Measurements from ENCODE around the gene MAN1C1. TPM values are rescaled to one million over a fixed set of nuclear protein-coding genes. Genes with fewer than 3 reads are reported as not detected.
"Not testable (repeated sequence)": the region's sequence is repeated elsewhere in the genome, so short reads cannot be mapped to it uniquely, and the experiment has no call there.

Gene MAN1C1
- total RNA-seq, 2 donors from 2014 or later = 1.7 to 6.0 TPM

DNA sequence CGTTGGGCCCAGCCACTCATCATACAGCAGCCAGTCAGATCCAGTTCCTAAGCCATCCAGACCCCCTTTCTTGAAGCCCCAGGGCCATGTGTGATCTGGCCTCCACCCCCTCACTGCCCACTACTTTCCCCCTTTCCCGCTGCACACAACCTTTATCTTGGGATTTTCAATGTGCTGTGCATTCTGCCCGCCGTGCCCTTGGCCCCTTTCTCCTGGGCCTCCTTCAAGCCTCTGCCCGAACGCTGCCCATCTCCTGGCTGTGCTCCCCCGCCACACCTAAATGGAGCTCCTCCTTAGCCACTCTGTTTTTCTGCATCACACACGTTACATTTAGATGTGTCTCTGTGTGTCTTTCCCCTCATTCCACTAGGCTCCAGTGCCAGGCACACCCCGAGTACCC lies 116.7 kb downstream of the MAN1C1 start:
- intact Hi-C loops (cut with DNase I, micrococcal nuclease) = no loop called here
- DNase-seq (no peak), ATAC-seq (no peak)

DNA sequence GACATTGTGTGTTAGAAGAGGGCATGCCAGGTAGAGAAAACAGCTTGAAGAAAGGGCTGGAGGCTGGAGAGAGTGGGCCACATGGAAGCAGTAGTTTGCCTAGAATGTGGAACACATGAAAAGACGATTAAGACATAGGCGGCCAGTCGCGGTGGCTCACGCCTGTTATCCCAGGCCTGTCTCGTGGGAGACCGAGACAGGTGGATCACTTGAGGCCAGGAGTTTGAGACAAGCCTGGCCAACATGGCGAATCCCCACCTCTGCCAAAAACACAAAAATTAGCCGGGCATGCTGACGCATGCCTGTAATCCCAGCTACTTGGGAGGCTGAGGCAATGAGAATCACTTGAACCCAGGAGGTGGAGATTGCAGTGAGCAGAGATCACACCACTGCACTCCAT lies 118.4 kb downstream of the MAN1C1 start:
- ATAC-seq; intact Hi-C loops (cut with DNase I, micrococcal nuclease); DNase-seq: not testable (repeated sequence)

- ATAC-seq (no peak), DNase-seq (no peak)
- intact Hi-C loops (cut with DNase I, micrococcal nuclease) = no loop called here
Observed at GRCh38 chr1:25735956-25736529, 119.5 kb downstream of the MAN1C1 start.

DNA sequence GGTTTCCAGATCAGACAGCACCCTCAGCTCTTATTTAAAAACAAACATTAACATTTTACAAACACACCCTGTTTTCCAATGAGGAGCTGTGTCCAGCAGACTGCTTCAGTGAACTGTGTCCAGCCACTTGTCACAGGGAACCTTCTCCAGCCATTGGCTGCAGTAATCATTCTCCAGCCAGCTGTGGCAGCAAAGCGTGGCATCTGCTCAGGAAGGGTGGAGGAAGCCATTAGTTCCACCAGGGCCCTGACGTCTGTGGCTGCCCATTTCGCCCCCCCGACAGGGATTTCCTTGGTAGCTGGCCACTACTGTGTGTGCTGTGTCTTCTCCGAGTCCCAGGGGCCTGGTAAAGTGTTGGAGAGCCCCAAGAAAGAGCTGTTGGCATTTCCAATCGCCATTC lies 120.5 kb downstream of the MAN1C1 start:
- no peak for ATAC-seq
- no peak for DNase-seq
- intact Hi-C loops (cut with DNase I, micrococcal nuclease) = no loop called here

GRCh38 chr1:25738499-25738898 lies 121.9 kb downstream of the MAN1C1 start:
- ATAC-seq (no peak), DNase-seq (no peak)
- intact Hi-C loops (cut with DNase I, micrococcal nuclease) = no loop called here

- intact Hi-C loops (cut with DNase I, micrococcal nuclease) = no loop called here
- DNase-seq = no peak
- no peak for ATAC-seq
Observed at GRCh38 chr1:25739341-25739740, 122.8 kb downstream of the MAN1C1 start.

DNA sequence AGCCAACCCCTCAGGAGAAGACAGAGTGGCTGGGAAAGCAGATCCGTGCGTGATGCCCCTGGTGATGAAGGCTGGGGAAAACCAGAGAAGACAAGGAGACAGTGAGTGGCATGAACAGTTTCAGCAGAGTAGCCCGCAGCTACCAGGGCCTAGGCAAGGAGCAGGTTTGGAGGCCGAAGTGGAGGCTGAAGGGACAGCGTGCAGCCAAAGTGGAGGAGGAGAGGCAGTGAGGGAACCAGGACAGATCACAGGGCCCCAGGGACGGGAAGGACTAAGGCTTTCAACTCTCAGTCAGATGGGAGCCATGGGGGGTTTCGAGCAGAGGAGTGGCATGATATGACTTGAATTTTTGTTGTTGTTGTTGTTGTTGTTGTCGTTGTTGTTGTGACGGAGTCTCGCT lies 123.5 kb downstream of the MAN1C1 start:
- DNase-seq (no peak), ATAC-seq (no peak)
- intact Hi-C loops (cut with DNase I, micrococcal nuclease) = loop anchor here in 1 of 2 donors (5.0 kb wide), 1 partner anchor 128 kb away; no protein-coding TSS in a partner anchor

GRCh38 chr1:25742316-25742715 lies 125.7 kb downstream of the MAN1C1 start:
- intact Hi-C loops (cut with DNase I, micrococcal nuclease) = loop anchor here in 1 of 2 donors (5.0 kb wide), 1 partner anchor 130 kb away; no protein-coding TSS in a partner anchor
- ATAC-seq (no peak), DNase-seq (no peak)

DNA sequence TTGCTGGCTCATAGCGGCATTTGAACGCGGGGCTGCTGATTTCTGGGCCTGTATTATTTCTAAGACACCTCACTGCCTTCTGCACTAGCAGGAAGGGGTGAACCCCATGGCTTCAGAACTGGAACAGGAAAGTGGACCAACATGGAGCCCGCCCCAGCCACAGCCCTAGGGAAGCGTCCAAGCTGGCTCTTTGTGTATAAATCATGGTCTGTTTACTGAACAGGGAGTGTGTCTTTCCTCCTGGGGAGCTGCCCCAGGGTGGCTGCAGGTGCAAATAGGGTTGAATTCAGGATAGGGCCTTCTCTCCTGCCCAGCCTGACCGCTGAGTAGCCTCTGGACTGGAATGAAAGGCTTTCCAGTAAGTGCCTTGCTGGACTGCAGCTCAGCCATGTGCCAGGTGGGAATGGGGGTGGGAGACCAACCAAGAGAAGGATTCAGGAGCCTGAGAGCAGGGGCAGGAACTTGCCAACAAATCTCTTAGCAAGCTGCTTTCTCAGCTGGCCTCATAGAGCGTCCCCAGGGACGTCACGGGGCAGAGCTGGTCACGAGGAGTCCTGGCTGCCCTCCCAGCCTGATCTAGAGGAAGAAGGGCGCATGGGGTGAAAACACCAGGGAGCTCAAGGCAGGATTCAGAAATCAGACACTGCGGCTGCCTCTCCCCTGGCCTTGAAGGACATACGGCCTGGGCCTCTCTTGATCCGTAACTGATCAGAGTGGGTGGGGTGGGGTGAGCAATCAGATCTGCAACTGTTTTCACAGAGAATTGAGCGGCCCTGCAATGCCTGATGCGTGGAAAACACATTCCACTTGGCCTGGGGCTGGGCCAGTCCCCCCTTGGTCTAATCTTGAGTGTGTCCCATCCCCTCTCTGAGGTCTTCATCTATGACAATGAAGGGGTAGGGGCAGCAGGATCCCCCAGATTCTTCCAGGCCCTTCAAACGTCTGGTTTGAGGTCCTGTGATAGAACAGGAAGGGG lies 126.9 kb downstream of the MAN1C1 start:
- DNase-seq (peak; percentile 70 to 86), ATAC-seq (peak; percentile 71)
- intact Hi-C loops (cut with DNase I, micrococcal nuclease) = loop anchor here in 1 of 2 donors (5.0 kb wide), 1 partner anchor 131 kb away; no protein-coding TSS in a partner anchor

- intact Hi-C loops (cut with DNase I, micrococcal nuclease) = loop anchor here in 1 of 2 donors (5.0 kb wide), 1 partner anchor 132 kb away; no protein-coding TSS in a partner anchor
- DNase-seq = peak; percentile 60 to 70
- peak; percentile 88 for ATAC-seq
Observed at GRCh38 chr1:25744140-25744581, 127.6 kb downstream of the MAN1C1 start.

DNA sequence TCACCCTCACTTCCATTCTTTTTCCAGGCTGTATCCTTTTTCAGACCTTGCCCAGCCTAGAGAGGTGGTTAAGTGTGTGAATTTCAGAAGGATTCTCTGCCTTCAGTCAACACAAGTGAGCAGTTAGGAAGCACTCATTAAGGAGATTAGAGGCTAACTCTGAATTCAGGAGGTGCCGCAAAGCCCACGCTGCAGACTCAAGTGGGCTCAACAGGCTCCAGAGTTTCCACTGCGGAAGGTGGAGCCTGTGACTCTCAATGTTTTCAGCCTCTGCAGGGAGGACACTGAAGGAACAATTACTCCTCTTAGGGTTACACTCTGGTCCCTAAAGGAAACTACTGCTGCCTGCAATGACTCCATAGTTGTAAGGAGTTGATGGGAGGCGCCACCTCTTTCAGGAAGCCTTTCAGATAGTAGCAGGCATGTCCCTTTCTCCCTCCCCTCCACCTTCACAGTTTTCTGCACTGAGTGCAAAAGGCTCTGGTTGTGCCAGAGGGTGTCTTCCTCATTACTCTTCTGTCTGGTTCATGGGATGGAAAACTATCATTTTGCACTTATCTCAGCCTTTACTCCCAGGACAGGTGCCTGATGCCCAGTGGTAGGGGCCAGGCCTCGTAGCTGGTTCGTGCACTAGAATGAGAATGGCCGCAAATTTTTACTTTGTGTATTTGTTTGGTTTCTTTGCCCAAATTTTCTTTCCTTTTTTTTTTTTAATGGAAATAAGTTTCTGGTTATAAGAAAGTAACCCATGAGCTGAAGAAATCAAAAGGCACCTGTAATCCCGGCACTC lies 128.2 kb downstream of the MAN1C1 start:
- DNase-seq (no peak), ATAC-seq (no peak)
- intact Hi-C loops (cut with DNase I, micrococcal nuclease) = loop anchor here in 1 of 2 donors (5.0 kb wide), 1 partner anchor 133 kb away; no protein-coding TSS in a partner anchor

DNA sequence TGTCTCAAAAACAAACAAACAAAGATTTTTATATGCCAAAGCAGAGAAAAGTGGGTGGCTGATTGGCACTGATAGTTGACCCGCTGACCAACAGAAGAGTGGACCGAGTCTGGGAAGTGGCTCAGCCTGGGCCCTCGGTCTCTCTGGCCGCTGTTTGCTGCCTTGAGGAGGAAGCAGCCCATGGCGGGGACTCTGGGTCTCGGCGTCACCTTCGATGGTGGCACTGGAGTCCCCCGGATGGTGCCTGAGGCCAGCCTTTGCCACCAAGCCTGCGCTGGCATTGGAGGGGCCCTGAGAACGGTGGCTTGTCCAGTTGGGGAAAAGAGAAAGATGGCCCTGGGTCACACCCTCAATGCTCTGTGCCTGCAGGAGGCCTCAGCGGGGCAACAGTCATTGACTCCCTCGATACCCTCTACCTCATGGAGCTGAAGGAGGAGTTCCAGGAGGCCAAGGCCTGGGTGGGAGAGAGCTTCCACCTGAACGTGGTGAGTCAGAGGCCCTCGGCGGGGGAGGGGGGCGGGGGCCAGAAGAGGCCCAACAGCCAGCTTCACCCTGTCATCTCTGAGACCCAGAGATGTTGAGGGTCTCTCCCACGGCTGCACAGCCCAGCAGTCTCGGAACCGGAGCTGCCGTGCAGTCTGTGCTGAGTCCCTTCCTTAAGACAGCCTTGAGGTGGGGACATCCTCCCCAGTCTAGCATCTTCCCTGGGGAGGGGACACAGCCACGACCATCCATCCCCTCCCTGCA lies 129.9 kb downstream of the MAN1C1 start:
- DNase-seq (no peak), ATAC-seq (no peak)
- intact Hi-C loops (cut with DNase I, micrococcal nuclease) = no loop called here

DNA sequence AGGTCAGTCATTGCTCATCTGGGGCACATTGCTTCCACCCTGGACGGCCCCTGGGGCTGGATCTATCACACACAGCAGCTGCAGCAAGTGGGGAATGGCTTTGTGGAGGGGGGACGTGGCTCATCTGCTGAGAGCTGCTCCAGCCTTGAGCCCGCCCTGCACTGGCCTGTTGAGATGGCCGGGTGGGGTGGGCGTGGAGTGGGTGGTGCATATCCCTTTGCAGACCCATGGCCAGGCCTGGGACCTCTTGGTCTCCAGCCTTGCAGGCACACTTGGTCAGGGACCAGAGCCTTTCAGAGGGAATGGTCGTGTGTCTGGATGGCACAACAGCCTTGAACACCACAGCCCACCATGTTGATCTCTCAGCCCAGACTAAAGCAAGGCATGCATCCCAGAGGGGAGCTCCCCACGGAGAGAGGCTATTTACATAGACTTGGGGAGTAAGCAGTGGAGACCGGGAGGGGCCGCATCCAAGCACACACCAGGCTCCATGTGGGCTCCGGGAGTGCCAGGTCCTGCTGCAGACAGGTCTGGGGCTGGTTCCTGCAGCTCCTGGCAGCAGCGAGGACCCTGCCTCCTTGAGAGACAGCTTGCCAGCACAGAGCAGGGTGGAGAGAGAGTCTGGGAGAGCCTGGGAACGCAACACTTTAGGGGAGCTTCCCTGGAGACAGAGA lies 130.6 kb downstream of the MAN1C1 start:
- intact Hi-C loops (cut with DNase I, micrococcal nuclease) = no loop called here
- ATAC-seq (no peak), DNase-seq (no peak)

DNA sequence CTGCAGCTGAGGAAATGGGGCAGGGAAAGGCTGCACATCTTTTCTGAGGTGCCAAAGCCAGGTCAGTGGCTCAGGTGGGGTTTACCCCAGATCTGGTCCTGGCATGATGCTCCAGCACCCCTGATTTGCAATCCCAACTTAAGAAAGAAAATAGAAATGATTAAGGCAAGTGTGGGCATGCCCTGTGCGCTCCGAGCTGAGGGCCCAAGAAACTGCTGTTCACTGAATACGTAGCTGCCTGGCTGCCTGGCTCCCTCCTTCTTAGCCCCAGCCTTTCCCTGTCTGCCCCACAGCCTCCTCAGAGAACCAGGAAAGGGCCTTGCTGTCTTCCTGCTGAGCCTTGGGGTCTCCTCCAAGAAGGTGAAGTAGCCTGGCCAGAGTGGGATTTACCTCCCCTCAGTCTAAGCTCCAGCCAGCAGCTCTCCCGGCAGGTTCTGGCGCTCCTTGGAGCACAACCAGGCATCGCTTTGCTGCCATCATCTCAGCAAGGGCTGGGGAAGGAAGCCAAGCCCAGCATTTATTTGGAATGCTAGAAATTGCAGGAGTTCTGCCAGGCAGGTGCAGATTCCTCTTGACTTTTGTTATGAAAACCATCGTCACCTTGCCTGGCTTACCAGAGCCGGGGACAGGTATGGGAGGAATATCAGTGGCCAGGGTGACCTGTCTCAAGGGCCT lies 132.1 kb downstream of the MAN1C1 start:
- ATAC-seq (no peak), DNase-seq (no peak)
- intact Hi-C loops (cut with DNase I, micrococcal nuclease) = no loop called here

DNA sequence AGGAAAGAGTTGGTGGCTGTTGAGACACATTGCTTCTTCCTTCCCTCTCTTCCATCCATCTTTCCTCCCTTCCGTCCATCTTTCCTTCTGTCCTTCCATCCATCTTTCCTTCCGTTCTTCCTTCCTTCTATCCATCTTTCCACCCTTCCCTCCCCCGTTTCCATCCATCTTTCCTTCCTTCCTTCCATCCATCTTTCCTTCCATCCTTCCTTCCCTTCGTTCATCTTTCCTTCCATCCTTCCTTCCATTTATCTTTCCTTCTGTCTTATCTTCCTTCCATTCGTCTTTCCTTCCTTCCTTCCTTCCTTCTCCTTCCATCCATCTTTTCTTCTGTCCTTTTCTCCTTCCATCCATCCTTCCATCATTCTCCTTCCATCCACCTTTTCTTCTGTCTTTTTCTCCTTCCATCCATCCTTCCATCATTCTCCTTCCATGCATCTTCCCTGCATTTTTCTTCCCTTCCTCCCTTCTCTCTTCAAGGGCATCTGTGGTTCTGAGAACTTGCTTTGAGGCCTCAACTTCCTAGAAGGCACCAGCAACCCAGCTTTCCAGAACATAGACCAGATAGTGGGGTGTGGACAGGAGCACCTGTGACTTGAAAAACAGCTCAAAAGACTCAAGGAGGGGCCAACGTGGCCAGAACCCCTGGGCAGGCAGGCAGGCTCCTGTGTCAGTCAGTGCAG lies 134.5 kb downstream of the MAN1C1 start:
- no peak for ATAC-seq
- no peak for DNase-seq
- intact Hi-C loops (cut with DNase I, micrococcal nuclease) = no loop called here

GRCh38 chr1:25754470-25755181 lies 138.0 kb downstream of the MAN1C1 start:
- ATAC-seq (no peak), DNase-seq (no peak)
- intact Hi-C loops (cut with DNase I, micrococcal nuclease) = no loop called here

All from left colon (tissue), 2 donors.